ENCODE results near the gene MAST4. TPM values are rescaled to one million over a fixed set of nuclear protein-coding genes. Genes with fewer than 3 reads are reported as not detected.

The MAST4 gene
- total RNA-seq, 2 donors from 2014 or later = 50.4 to 60.6 TPM

GRCh38 chr5:66843065-66843464, 246.9 kb downstream of the MAST4 start:
- H3K27me3 ChIP-seq = no peaks in the 10 kb centered on the region
- H3K27ac ChIP-seq = no peak overlapping the region
- no peaks in the 10 kb centered on the region for H3K36me3 ChIP-seq
- H3K9me3 ChIP-seq = no peaks in the 10 kb centered on the region
- no peak for DNase-seq (ENCODE audit: low spot score)
- no peak overlapping the region for H3K4me3 ChIP-seq
- peaks cover 0 to 14% of the 10 kb centered on the region in 2 donors for H3K4me1 ChIP-seq
- no peak for TF ChIP-seq CTCF (IDR thresholded peaks at IDR 0.05)

GRCh38 chr5:66848749-66849641, 252.8 kb downstream of the MAST4 start:
- Histone ChIP-seq H3K36me3 (no peaks in the 10 kb centered on the region), H3K4me1 (peaks cover 0 to 12% of the 10 kb centered on the region in 2 donors), H3K27me3 (no peaks in the 10 kb centered on the region), H3K4me3 (no peak overlapping the region), H3K27ac (no peak overlapping the region), H3K9me3 (no peaks in the 10 kb centered on the region)
- TF ChIP-seq CTCF (IDR thresholded peaks at IDR 0.05) = no peak
- no peak for DNase-seq (ENCODE audit: low spot score)

- no peaks in the 10 kb centered on the region for H3K9me3 ChIP-seq
- H3K36me3 ChIP-seq = no peaks in the 10 kb centered on the region
- no peak overlapping the region for H3K4me3 ChIP-seq
- DNase-seq (ENCODE audit: low spot score) = no peak
- TF ChIP-seq CTCF (IDR thresholded peaks at IDR 0.05) = no peak
- H3K4me1 ChIP-seq = peaks cover 0 to 12% of the 10 kb centered on the region in 2 donors
- no peak overlapping the region for H3K27ac ChIP-seq
- no peaks in the 10 kb centered on the region for H3K27me3 ChIP-seq
These were observed 253.6 kb downstream of the MAST4 start for GRCh38 chr5:66849803-66850202.

GRCh38 chr5:66850354-66851075, 254.3 kb downstream of the MAST4 start:
- H3K27me3 ChIP-seq = no peaks in the 10 kb centered on the region
- no peak for TF ChIP-seq CTCF (IDR thresholded peaks at IDR 0.05)
- H3K27ac ChIP-seq = no peak overlapping the region
- H3K9me3 ChIP-seq = no peaks in the 10 kb centered on the region
- no peak for DNase-seq (ENCODE audit: low spot score)
- no peak overlapping the region for H3K4me3 ChIP-seq
- peaks cover 0 to 12% of the 10 kb centered on the region in 2 donors for H3K4me1 ChIP-seq
- no peaks in the 10 kb centered on the region for H3K36me3 ChIP-seq

- H3K9me3 ChIP-seq = no peaks in the 10 kb centered on the region
- peaks cover 0 to 17% of the 10 kb centered on the region in 2 donors for H3K4me1 ChIP-seq
- no peak for DNase-seq (ENCODE audit: low spot score)
These were observed 255.1 kb downstream of the MAST4 start for GRCh38 chr5:66851306-66851705.

More at GRCh38 chr5:66851306-66851705, 255.1 kb downstream of the MAST4 start:
- no peak overlapping the region for H3K4me3 ChIP-seq
- H3K36me3 ChIP-seq = no peaks in the 10 kb centered on the region
- TF ChIP-seq CTCF (IDR thresholded peaks at IDR 0.05) = no peak
- no peak overlapping the region for H3K27ac ChIP-seq
- H3K27me3 ChIP-seq = no peaks in the 10 kb centered on the region
